ENCODE measurements around the gene DLD.
"Not testable (repeated sequence)": the region's sequence is repeated elsewhere in the genome, so short reads cannot be mapped to it uniquely, and the experiment has no call there.

The DLD gene

GRCh38 chr7:107890962-107891635 lies at the start of gene DLD:
TSS of gene DLD (plus strand) at chr7:107891183. CDS start at chr7:107891251, 68 bp downstream.
- peak; percentile 97 for DNase-seq (ENCODE audit: low spot score)

DNA sequence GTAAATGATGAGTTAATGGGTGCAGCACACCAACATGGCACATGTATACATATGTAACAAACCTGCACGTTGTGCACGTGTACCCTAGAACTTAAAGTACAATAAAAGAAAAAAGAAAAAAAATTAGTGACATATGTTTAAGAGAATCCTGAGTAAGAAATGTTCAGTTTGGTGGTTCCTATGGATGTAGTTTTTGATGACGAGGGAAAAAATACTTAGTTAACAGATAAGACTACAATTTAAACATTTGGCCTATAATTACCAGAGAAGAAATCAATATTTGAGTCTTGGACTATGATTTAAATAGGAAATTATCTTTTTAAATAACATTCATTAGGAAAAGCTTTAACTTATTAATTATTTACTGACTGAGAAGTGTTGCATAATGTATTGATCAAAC lies 48.8 kb upstream of the DLD start:
- DNase-seq (ENCODE audit: low spot score): no peak

- no peak for DNase-seq (ENCODE audit: low spot score)
Measured at GRCh38 chr7:107843184-107843583, 47.8 kb upstream of the DLD start.

DNA sequence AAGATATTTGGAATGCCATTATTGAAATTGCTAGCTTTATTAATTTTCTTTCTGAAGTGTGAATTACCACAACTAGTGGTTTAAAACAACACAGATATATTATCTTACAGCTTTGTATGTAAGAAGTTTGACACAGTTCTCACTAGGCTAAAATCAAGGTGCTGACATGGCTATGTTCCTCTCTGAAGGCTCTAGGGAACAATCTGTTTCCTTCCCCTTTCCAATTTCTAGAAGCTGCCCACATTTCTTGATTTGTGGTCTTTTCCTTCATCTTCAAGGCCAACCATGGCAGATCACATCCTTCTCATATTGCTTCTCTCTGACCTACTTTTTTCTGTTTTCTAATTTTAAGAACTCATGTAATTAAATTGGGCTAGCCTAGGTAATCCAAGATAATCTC lies 44.7 kb upstream of the DLD start:
- DNase-seq (ENCODE audit: low spot score): no peak

GRCh38 chr7:107847168-107847835 lies 43.7 kb upstream of the DLD start:
- no peak for DNase-seq (ENCODE audit: low spot score)

DNA sequence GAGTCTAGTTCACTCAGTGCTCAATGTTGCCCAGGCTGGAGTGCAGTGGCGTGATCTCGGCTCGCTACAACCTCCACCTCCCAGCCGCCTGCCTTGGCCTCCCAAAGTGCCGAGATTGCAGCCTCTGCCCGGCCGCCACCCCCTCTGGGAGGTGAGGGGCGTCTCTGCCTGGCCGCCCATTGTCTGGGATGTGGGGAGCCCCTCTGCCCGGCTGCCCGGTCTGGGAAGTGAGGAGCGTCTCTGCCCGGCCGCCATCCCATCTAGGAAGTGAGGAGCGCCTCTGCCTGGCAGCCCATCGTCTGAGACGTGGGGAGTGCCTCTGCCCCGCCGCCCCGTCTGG lies 43.2 kb upstream of the DLD start:
- not testable (repeated sequence) for DNase-seq (ENCODE audit: low spot score)

- DNase-seq (ENCODE audit: low spot score): not testable (repeated sequence)
Measured at GRCh38 chr7:107848211-107848610, 42.8 kb upstream of the DLD start.

DNA sequence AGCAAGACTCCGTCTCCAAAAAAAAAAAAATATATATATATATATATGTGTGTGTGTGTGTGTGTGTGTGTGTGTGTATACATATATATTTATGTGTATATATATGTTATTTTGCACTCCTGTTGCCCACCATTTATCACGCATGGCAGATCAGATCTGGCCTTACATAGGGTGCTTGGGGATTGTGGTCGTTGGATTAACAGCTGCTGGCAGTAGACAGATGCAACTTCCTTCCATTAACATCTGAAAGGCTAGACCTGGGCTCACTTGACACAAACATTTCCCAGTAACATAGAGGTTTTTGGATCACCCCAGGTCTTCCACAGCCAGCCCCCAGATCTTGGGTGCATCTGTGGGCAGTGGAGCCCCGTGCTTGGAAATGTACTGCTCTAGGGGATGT lies 40.8 kb upstream of the DLD start:
- no peak for DNase-seq (ENCODE audit: low spot score)

- no peak for DNase-seq (ENCODE audit: low spot score)
Measured at GRCh38 chr7:107850643-107851042, 40.3 kb upstream of the DLD start.

DNA sequence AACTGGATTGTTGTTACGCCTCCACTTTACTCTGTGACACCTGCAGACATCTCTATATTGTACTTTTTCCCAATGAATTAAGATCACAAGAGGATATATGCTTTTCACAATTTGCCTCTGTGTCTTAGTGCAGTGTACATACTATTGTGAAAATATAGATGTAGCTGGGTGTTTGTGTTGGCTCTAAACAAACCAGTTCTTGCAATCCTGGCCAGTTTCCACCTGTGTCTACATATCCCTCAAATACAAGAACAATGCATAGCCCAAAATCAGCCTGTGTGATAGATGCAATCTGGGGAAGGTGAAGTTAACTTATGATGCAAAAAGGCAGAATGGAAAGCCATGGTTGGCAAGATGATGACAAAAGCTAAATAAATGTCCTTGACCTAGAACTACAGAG lies 36.5 kb upstream of the DLD start:
- DNase-seq (ENCODE audit: low spot score): no peak

- DNase-seq (ENCODE audit: low spot score): no peak
Measured at GRCh38 chr7:107854989-107855388, 36.0 kb upstream of the DLD start.

DNA sequence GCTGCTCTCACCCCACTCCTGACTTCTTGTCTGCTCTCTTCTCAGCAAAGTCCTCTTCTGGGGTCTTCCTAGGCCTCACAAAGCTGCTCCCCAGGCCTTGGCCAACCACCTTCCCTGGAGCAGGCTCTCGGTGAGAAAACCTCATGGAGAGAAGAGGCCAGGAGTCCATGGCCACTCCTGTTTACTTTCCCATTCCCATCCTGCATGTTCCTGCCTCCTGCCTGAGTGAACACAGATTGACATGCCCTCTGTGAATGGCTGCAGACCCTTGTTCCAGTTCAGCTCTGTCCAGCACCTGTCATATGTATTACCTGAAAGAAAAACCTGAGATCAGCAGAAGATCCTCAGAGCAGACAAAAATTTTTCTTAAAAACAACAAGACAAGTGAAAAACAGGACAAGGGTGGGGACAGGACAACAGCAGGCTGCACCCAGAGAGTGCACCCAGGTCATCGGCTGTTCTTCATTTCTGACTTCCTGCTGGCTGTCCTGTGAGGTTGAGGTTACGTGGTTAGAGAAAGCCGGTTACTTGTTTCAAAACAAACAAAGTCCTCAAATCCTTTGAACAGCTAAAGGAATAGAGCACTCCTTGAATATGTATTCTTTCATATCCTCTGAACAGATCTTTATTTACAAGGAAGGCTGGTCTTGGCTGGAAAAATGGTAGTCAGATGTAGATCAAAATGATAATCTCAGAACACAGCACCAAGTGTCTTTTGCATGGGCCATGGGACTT lies 34.0 kb upstream of the DLD start:
- no peak for DNase-seq (ENCODE audit: low spot score)

DNA sequence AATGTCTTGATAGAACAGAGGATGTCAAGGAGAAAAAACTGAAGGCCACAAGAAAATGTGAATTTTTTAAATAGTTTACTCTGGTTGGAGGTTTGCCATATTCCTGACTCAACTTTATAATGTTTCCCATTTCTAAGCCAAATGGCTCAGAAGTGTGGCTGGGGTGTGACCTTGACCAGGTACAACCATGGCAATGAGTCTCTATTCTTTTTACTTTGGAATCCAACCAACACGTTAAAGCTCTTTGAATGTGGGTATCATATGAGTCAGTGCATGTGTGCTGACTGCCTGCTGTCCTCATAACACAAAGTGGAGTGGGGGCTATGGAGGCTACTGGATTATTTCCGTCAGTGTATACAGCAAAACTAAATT lies 33.5 kb upstream of the DLD start:
- no peak for DNase-seq (ENCODE audit: low spot score)

DNA sequence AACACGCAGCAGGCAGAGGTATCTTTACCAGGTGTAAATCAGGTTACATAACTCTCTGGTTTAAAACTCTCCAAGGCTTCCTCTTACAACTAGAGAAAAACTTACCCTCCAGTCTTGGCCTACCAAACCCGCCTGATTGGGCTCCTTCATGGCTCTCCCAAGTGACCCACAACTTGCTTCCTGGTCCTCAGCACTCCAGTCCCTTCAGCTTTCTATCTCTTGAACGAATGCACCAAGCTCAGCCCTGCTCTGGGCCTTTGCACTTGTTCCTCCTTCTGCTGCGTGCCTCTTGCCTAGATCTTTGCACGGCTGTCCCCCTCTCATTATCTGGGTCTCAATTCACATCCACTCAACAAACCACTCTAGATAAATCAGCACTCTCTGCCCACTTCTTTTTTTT lies 32.7 kb upstream of the DLD start:
- no peak for DNase-seq (ENCODE audit: low spot score)

DNA sequence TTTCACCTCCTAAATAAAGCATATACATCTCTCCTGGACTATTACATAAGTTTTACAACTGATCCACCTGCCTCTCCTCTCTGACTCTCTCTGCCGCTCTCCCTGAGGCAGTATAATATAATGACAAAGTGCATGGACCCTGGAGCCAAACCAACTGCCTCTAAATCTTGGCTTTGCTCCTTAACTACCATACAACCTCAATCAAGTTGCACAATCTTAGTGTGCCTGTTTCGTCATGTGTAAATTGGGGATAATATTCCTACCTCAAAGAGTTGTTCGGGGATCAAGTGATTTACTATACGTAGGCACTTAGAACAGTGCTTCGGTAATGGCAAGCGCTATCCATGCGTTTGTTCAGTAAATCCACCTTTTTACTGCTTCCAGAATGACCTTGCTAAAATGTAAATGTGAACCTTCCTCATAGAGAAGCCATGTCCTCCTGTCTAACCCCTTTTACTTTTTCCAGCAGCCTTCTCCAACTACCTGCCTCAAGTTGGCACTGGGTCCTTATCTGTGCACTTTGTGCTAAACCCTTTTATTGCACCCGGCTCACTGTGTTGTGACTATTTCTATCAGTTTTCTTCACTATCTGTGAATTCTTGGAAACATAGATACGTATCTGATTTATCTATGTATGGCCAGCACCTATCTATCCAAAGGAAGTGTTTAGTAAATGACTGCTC lies 30.6 kb upstream of the DLD start:
- no peak for DNase-seq (ENCODE audit: low spot score)

GRCh38 chr7:107860981-107861652 lies 29.9 kb upstream of the DLD start:
- DNase-seq (ENCODE audit: low spot score): no peak

GRCh38 chr7:107865956-107866775 lies 24.8 kb upstream of the DLD start:
- no peak for DNase-seq (ENCODE audit: low spot score)

- no peak for DNase-seq (ENCODE audit: low spot score)
Measured at GRCh38 chr7:107867858-107868466, 23.0 kb upstream of the DLD start.

GRCh38 chr7:107870427-107871000 lies 20.5 kb upstream of the DLD start:
- DNase-seq (ENCODE audit: low spot score): no peak

GRCh38 chr7:107874111-107874510 lies 16.9 kb upstream of the DLD start:
- no peak for DNase-seq (ENCODE audit: low spot score)

All from D341Med (cell line).